HG02981 (cell line): ENCODE data around the gene PLXNB1.

Experiments used
- ATAC-seq: cut with Tn5 transposase; IDR thresholded peaks from one replicate; pipeline ENCODE4 v1.9.1; 2021; ENCODE audit warnings: mild to moderate bottlenecking, moderate library complexity; ENCODE audit not compliant: unreplicated experiment

The PLXNB1 gene

GRCh38 chr3:48371651-48372376 lies 58.1 kb downstream of the PLXNB1 start, which contains the start of gene FBXW12:
TSS of gene FBXW12 (plus strand) at chr3:48372219. CDS start at chr3:48372768, 549 bp downstream.
- no peak for ATAC-seq

DNA sequence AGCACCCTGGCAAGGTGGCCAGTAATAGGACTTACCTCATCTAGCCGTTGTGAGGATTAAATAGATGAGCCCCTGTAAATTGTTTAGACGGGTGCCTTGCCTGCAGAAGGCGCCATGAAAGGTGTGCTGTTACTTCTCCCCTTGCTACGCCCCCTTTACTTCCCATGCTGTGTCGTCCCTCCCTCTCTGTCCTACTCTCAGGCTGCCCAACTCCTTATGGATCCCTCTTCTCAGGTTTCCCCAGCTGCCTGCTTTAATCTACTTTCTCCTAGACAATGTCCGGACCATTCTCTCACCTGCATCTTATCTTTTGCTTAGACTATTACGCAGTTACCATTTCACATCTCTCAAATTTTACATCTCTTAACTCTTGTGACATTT lies 59.6 kb downstream of the PLXNB1 start:
- ATAC-seq = no peak

DNA sequence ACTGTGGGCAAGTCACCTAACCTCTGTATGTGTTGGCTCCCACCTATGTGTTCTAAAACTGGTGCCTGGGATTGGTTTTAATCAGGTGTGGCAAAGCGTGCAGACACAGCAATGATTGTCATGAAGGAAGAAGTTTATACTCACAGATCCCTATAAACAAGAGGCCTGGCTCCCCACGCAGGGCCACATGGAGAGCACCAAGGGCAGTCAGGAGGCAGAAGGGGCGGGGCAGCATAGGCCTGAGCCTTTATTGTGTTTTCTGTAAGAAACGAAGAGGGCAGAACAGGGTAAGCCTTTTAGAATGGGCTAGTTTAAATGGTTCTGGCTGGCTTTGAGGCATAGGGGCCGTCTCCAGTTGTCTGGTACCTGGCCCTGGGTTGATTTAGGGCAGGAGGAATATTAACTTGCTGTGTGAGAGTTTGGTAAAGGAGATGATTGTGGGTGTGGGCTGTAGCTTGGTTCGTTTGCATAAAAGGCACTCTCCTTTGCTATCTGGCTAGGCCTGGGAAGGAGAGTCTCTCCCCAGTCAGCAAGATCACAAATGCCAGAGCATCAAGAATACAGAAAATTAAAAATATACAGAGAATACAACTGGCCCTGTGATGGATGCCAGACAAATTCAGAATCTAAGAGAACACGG lies 60.1 kb downstream of the PLXNB1 start:
- ATAC-seq = no peak

- no peak for ATAC-seq
Measured at GRCh38 chr3:48367201-48367600, 62.7 kb downstream of the PLXNB1 start.

GRCh38 chr3:48364840-48365239 lies 65.0 kb downstream of the PLXNB1 start:
- no peak for ATAC-seq

DNA sequence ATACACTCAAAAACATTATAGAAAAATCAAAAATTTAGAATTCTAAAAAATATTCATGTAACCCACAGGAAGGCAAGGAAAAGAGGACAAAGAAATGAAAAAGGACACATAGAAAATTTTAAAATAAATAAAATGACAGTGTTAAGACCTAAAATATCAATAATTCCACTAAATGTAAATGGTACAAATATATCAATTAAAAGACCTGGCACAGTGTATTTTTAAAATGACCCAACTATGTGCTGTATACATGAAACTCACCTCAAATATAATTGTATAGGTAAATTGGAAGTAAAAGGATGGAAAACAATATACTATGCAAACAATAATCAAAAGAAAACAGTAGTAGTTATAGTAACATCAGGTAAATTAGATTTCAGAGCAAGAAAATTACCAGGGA lies 68.0 kb downstream of the PLXNB1 start:
- no peak for ATAC-seq

- ATAC-seq = no peak
Measured at GRCh38 chr3:48356419-48356818, 73.5 kb downstream of the PLXNB1 start.

GRCh38 chr3:48353987-48354386 lies 75.9 kb downstream of the PLXNB1 start:
- no peak for ATAC-seq
